HEK293T (cell line): ENCODE measurements around the gene ZNF101.
"Not testable (repeated sequence)": the region's sequence is repeated elsewhere in the genome, so short reads cannot be mapped to it uniquely, and the experiment has no call there.

Experiments
- CTCF ChIA-PET: fragments of 350-600 bp; formaldehyde crosslinking; extraction: SDS; loops from one replicate; lab custom pipeline; 2021; ENCODE audit warnings: antibody characterized with exemption, inconsistent platforms; lab: Yijun Ruan, JAX
- POLR2A ChIA-PET: fragments of 350-600 bp; formaldehyde crosslinking; extraction: SDS; loops from one replicate; lab custom pipeline; 2020; ENCODE audit warnings: antibody characterized with exemption, inconsistent platforms; lab: Yijun Ruan, JAX
- DNase-seq: peaks from one replicate; pipeline ENCODE4 v3.0.0; 2012; ENCODE audit warnings: mixed read lengths; ENCODE audit errors: extremely low spot score
- ARNT ChIP-seq: fragments of 450-650 bp; IDR thresholded peaks from 2 replicates; pipeline ENCODE4 v1.6.1; 2017; ENCODE audit warnings: mild to moderate bottlenecking
- BHLHE40 ChIP-seq: fragments of 450-650 bp; IDR thresholded peaks from 2 replicates; pipeline ENCODE4 v1.6.1; 2016; ENCODE audit warnings: mild to moderate bottlenecking, moderate library complexity, borderline replicate concordance
- CTBP1 ChIP-seq: fragments of 450-650 bp; IDR thresholded peaks from 2 replicates; pipeline ENCODE4 v1.6.1; 2016; ENCODE audit warnings: borderline replicate concordance
- ELF4 ChIP-seq: fragments of 450-650 bp; IDR thresholded peaks from 2 replicates; pipeline ENCODE4 v1.6.1; 2017; ENCODE audit warnings: antibody characterized with exemption
- FOXA1 ChIP-seq: fragments of 450-650 bp; IDR thresholded peaks from 2 replicates; pipeline ENCODE4 v1.6.1; 2016; ENCODE audit warnings: mild to moderate bottlenecking
- FOXK2 ChIP-seq: fragments of 450-650 bp; IDR thresholded peaks from 2 replicates; pipeline ENCODE4 v1.6.1; 2016; ENCODE audit warnings: mild to moderate bottlenecking
- FOXM1 ChIP-seq: fragments of 450-650 bp; IDR thresholded peaks from 2 replicates; pipeline ENCODE4 v1.6.1; 2017; ENCODE audit warnings: mild to moderate bottlenecking, borderline replicate concordance
- HDGF ChIP-seq: fragments of 450-650 bp; IDR thresholded peaks from 2 replicates; pipeline ENCODE4 v1.6.1; 2017; ENCODE audit warnings: antibody characterized with exemption, borderline replicate concordance
- L3MBTL2 ChIP-seq: fragments of 450-650 bp; conservative IDR thresholded peaks from 2 replicates; pipeline ENCODE4 v1.6.1; 2016; ENCODE audit warnings: mild to moderate bottlenecking
- LEF1 ChIP-seq: fragments of 450-650 bp; IDR thresholded peaks from 2 replicates; pipeline ENCODE4 v1.6.1; 2017; ENCODE audit warnings: mild to moderate bottlenecking, borderline replicate concordance
- NFRKB ChIP-seq: fragments of 450-650 bp; IDR thresholded peaks from 2 replicates; pipeline ENCODE4 v1.6.1; 2016; ENCODE audit warnings: mild to moderate bottlenecking, moderate library complexity
- PKNOX1 ChIP-seq: fragments of 450-650 bp; IDR thresholded peaks from 2 replicates; pipeline ENCODE4 v1.6.1; 2016
- SP1 ChIP-seq: fragments of 450-650 bp; IDR thresholded peaks from 2 replicates; pipeline ENCODE4 v1.6.1; 2017
- SUZ12 ChIP-seq: fragments of 450-650 bp; IDR thresholded peaks from 2 replicates; pipeline ENCODE4 v1.6.1; 2016; ENCODE audit warnings: mild to moderate bottlenecking
- TARDBP ChIP-seq: fragments of 450-650 bp; IDR thresholded peaks from 2 replicates; pipeline ENCODE4 v1.6.1; 2016
- ZNF384 ChIP-seq: fragments of 450-650 bp; IDR thresholded peaks from 2 replicates; pipeline ENCODE4 v1.6.1; 2016

Gene ZNF101

GRCh38 chr19:19662344-19662743, 6.3 kb upstream of the ZNF101 start:
- CTCF ChIA-PET: no interaction called here
- no peak for TF ChIP-seq HDGF
- TF ChIP-seq CTBP1: no peak
- TF ChIP-seq FOXK2: no peak
- no peak for TF ChIP-seq PKNOX1
- TF ChIP-seq TARDBP: no peak
- TF ChIP-seq FOXA1: no peak
- no peak for TF ChIP-seq ARNT
- TF ChIP-seq ELF4: no peak
- TF ChIP-seq LEF1: no peak
- TF ChIP-seq NFRKB: no peak
- TF ChIP-seq FOXM1: no peak
- no peak for TF ChIP-seq SUZ12
- no peak for TF ChIP-seq ZNF384
- TF ChIP-seq BHLHE40: no peak
- POLR2A ChIA-PET: interaction anchor here (1.1 to 1.7 kb wide), 3 partner anchors 9 to 45 kb away, joined by 3 to 7 read pairs (median 5); no protein-coding TSS in a partner anchor
- DNase-seq: no peak

GRCh38 chr19:19662871-19663255, 5.8 kb upstream of the ZNF101 start:
- DNase-seq: peak; percentile 18
- ChIA-PET POLR2A (interaction anchor here (1.1 to 1.7 kb wide), 3 partner anchors 10 to 46 kb away, joined by 3 to 7 read pairs (median 5); no protein-coding TSS in a partner anchor), CTCF (no interaction called here)
- TF ChIP-seq ELF4: no peak
- no peak for TF ChIP-seq FOXM1
- TF ChIP-seq NFRKB: no peak
- TF ChIP-seq FOXK2: no peak
- no peak for TF ChIP-seq HDGF
- no peak for TF ChIP-seq ZNF384
- TF ChIP-seq PKNOX1: no peak

- TF ChIP-seq LEF1 (peak; percentile 77; the same call in 1 of the 2 replicates), SUZ12 (no peak), SP1 (no peak), CTBP1 (no peak), PKNOX1 (peak; percentile 57), FOXA1 (no peak), TARDBP (no peak), BHLHE40 (no peak), HDGF (no peak), FOXM1 (no peak), ELF4 (peak; percentile 82), FOXK2 (no peak), NFRKB (0 out of 2 replicates have a peak, but pooled peaks have one; percentile 65), ARNT (peak; percentile 40; the same call in 1 of the 2 replicates), L3MBTL2 (peak; percentile 45), ZNF384 (no peak)
- CTCF ChIA-PET: no interaction called here
- POLR2A ChIA-PET: interaction anchor here (1.1 to 1.3 kb wide), 2 partner anchors 11 to 46 kb away, joined by 3 to 5 read pairs; no protein-coding TSS in a partner anchor
- DNase-seq: peak; percentile 87
Measured at GRCh38 chr19:19663256-19664120, 5.2 kb upstream of the ZNF101 start, which contains the start of gene ATP13A1. Gene ATP13A1 (minus strand): TSS chr19:19663676. CDS start chr19:19663666, 10 bp downstream.

GRCh38 chr19:19665420-19665948, 3.2 kb upstream of the ZNF101 start:
- DNase-seq, CTCF ChIA-PET, POLR2A ChIA-PET: not testable (repeated sequence)

GRCh38 chr19:19670070-19670551, 1.5 kb downstream of the ZNF101 start:
- ChIA-PET CTCF (no interaction called here), POLR2A (interaction anchor here (2.7 kb wide), 1 partner anchor 106 kb away, joined by 13 read pairs; no protein-coding TSS in a partner anchor)
- TF ChIP-seq FOXK2 (no peak), LEF1 (no peak), FOXA1 (no peak), ARNT (no peak), FOXM1 (no peak), SUZ12 (no peak), ELF4 (no peak), ZNF384 (no peak), TARDBP (no peak), HDGF (no peak), BHLHE40 (no peak), PKNOX1 (no peak), CTBP1 (no peak), L3MBTL2 (no peak), SP1 (no peak), NFRKB (no peak)
- DNase-seq: no peak
